IMR-90 (cell line): ENCODE measurements around the gene RAB11FIP4. TPM values are rescaled to one million over a fixed set of nuclear protein-coding genes. Genes with fewer than 3 reads are reported as not detected.

Experiments
- CHD1 ChIP-seq: IDR thresholded peaks from 2 replicates; pipeline ENCODE4 v1.6.1; 2012; ENCODE audit warnings: low read depth, low read length, improper control_type of control experiment
- polyA plus RNA-seq, 3 experiments: library from polyadenylated mRNA; depleted of rRNA; stranded (reverse); fragments of >200 nt; gene quantifications; 2 replicates each; pipeline ENCODE4 v1.2.3, GENCODE V29; 2012; ENCODE audit warnings: low replicate concordance in 1 of 3
- total RNA-seq: library from RNA; depleted of rRNA; stranded (reverse); fragments of >200 nt; gene quantifications from 2 replicates; pipeline ENCODE4 v1.2.3, GENCODE V29; 2012
- TF ChIP-seq, protein P1 (sequence below): fragments of 150-350 bp; IDR thresholded peaks from 2 replicates; pipeline ENCODE4 v1.6.1; 2016; ENCODE audit warnings: low read depth, mild to moderate bottlenecking, low read length, moderate library complexity, borderline replicate concordance

The RAB11FIP4 gene
- total and polyA plus RNA-seq, 2 of the 4 experiments (the other 2 are of a cell fraction): 0.68 to 1.1 TPM

DNA sequence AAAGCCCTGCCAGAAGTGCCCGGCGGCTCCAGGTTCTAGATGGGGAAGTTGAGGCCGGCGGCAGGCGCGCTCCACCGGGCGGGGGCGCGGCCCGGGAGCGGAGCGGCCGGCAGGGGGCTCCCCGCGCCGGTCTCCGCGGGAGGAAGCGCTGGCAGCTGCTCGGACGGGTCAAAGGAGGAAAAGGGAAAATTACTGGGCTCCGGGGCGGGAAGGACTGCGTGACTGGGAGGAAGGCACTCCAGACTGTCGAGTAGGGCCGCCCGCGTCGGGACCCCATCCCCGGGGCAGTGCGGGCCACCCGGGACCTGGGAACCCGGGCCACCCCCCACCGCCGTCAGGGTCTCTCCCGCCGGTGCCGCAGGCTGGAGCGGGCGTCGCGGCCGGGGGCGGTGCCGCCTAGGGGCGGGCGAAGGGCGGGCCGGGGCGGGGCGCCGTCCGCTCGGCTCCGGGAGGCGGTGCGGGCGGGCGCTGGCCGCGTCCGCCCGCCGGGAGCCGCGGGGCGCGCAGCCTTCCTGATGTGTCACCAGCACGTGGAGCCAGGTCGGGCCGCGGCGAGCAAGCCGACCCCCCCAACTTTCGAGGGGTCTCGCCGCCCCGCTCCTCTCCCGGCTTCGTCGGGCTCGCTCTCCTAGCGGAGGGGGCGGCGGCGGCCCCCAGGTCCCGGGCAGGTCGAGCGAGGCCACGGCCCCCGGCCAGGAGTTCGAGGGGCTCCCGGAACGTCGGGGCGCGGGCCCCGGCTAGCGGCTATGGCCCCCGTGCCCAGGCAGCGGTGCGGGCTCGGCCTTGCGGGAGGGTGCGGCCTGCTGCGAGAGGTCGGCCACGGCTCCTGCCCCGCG lies 167.5 kb downstream of the RAB11FIP4 start (continued):
- TF ChIP-seq, protein P1, sequence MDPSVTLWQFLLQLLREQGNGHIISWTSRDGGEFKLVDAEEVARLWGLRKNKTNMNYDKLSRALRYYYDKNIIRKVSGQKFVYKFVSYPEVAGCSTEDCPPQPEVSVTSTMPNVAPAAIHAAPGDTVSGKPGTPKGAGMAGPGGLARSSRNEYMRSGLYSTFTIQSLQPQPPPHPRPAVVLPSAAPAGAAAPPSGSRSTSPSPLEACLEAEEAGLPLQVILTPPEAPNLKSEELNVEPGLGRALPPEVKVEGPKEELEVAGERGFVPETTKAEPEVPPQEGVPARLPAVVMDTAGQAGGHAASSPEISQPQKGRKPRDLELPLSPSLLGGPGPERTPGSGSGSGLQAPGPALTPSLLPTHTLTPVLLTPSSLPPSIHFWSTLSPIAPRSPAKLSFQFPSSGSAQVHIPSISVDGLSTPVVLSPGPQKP: no peak
- TF ChIP-seq CHD1: no peak
